Stimulated activated CD8-positive, alpha-beta memory T cell treated with anti-CD3 and anti-CD28 coated beads, Interleukin-2, amount 100 ng/mL, for 48 hours (primary cell): ENCODE data around the gene DUSP18.
"Not testable (repeated sequence)": the region's sequence is repeated elsewhere in the genome, so short reads cannot be mapped to it uniquely, and the experiment has no call there.

Source experiments
- DNase-seq, 2 donors: peaks; one replicate each; pipeline ENCODE4 v3.0.0-alpha.2; 2020; ENCODE audit warnings: low read depth in 2 of 2

Gene DUSP18

GRCh38 chr22:30640361-30640760 is 27.3 kb downstream of the DUSP18 start:
- no peak for DNase-seq

DNA sequence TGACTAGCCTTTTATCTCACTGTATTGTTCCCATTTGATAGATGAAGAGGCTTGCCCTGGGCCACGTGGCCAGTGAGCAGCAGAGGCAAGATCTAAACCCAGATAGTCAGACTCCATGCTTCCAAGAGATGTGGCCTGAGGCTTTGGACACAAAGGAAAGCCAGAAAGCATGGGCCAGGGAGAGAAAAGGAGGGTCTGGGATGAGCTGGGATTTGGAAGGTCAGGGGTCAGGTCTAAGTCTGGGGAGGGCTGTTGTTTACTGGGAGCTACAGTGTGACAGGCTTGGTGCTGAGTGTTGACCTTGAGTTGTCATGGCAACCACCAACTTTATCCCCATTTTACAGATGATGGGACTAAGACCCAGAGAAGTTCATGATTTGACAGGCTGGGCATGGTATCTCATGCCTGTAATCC is 30.0 kb downstream of the DUSP18 start:
- no peak for DNase-seq

- no peak for DNase-seq
Observed at GRCh38 chr22:30636226-30637077, 31.2 kb downstream of the DUSP18 start.

DNA sequence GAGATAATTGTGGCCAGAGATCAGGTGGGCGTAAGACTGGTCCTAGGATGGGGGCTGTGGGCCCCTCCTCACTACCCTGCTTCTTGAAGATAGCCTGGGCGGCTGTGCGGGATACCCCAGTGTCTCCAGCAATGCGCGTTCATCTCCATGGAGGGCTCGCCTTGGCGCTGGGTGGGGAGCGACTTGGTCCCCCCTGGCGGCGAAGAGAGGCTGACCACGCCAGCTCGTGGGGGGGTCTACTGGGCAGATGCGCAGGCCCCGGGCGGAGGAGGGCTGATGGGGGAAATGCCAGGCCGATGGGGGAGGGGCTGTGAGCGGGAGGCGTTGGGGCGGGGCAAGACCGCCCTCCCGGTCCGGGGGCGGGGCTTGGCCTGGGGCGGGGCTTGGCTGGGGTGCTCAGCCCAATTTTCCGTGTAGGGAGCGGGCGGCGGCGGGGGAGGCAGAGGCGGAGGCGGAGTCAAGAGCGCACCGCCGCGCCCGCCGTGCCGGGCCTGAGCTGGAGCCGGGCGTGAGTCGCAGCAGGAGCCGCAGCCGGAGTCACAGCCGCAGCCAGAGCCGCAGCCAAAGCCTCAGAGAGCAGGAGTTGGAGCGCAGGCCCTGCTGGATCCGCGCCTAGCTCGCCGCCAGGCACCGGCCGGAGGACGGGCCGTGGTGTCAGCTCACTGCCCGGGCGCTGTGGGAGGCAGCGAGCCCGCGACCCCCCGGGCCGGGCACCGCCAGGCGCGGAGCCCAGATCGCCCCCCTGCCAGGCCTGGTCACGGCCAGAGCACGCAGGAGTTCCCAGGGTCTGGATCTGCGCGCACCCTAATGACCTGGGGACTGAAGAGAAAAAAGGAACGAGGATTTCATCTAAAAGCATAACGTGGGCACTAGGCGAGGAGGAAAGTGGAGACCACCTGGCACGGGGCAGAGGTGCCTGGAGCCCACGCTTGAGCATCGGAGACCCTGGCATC is 32.1 kb downstream of the DUSP18 start, which contains the start of gene SLC35E4:
SLC35E4 (plus strand) TSS at position 509 of the 953 bp plus-strand sequence. CDS start 670 bp downstream, outside the sequence.
- DNase-seq: peak; percentile 95 to 97

- peak; percentile 82 to 88 for DNase-seq
Observed at GRCh38 chr22:30634471-30635233, 33.0 kb downstream of the DUSP18 start.

DNA sequence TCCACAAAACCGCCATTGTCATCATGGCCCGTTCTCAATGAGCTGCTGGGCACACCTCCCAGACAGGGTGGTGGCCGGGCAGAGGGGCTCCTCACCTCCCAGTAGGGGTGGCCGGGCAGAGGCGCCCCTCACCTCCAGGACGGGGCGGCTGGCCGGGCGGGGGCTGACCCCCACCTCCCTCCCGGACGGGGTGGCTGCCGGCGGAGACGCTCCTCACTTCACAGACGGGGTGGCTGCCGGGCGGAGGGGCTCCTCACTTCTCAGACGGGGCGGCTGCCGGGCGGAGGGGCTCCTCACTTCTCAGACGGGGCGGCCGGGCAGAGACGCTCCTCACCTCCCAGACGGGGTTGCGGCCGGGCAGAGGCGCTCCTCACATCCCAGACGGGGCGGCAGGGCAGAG is 36.2 kb downstream of the DUSP18 start:
- DNase-seq: not testable (repeated sequence)

- DNase-seq: no peak
Observed at GRCh38 chr22:30628491-30628890, 39.2 kb downstream of the DUSP18 start.

DNA sequence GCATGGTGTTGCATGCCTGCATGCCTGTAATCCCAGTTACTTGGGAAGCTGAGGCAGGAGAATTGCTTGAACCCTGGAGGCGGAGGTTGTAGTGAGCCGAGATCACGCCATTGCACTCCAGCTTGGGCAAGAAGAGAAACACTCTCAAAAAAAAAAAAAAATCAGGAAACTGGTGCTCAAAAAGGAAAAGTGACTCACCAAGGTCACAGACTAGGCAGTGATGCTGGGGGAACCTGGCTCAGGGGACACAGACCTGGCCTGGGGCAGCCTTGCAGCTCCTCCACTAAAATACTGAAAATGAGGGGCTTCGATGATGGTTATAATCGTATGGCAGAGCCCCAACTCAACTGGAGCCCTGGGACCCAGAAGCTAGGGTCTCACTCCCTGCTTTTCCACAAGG is 40.2 kb downstream of the DUSP18 start:
- no peak for DNase-seq

GRCh38 chr22:30626413-30626812 is 41.3 kb downstream of the DUSP18 start:
- no peak for DNase-seq

DNA sequence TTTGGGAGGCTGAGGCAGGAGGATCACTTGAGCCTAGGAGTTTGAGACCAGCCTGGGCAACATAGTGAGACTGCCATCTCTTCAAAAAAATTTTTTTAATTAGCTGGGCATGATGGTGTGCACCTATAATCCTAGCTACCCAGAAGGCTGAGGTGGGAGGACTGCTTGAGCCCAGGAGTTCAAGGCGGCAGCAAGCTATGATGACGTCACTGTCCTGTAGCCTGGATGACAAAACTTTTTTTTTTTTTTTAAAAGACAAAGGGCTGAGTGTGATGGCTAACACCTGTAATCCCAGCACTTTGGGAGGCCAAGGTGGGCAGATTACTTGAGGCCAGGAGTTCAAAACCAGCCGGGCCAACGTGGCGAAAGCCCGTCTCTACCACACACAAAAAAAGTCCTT is 47.8 kb downstream of the DUSP18 start:
- DNase-seq: not testable (repeated sequence)

DNA sequence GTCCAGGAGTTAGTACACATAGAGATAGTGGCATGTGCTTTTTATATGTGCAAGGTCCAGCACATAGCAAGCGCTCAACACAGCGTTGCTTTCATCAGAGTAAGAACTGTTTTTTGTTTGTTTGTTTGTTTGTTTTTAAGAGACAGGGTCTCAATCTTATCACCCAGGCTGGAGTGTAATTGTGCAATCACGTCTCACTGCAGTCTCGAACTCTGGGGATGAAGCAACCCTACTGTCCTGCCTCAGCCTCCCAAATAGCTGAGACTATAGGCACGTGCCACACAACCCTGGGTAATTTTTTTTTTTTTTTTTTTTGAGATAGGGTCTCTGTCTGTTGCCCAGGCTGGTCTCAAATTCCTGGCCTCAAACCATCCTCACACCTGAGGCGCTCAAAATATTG is 49.9 kb downstream of the DUSP18 start:
- DNase-seq: no peak

DNA sequence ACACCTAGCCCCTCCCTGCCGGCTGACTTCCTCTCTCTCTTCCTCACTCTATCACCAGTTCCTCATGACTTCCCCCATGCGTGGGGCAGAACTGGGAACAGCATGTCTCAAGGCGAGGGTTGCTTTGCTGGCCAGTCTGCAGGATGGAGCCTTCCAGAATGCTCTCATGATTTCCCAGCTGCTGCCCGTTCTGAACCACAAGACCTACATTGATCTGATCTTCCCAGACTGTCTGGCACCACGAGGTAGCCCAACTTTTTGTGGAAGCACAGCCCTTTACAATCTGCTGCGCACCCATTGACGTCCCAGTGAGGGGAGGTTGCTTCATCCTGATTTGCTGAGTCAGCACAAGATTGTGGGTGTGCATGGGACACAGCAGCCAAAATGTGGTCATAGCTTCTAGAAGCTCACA is 52.1 kb downstream of the DUSP18 start:
- no peak for DNase-seq

DNA sequence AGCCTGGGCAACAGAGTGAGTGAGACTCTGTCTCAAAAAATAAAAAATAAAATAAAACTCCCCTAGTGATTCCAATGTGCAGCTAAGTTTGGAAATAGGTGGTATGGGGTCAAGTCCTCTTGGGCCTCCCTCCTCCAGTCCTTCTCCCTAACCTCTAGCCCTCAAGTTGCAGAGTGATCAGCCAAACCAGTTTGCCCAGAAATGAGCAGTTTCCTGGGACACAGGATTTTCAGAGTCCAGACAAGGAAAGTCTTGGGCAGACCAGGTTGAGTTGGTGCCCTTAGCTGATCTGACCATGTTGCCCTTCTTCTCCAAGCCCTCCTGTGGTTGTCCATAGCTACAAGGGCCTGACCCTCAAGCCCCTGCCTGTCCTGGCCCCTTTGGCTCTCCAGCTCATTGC is 52.8 kb downstream of the DUSP18 start:
- no peak for DNase-seq

- DNase-seq: no peak
Observed at GRCh38 chr22:30614268-30614667, 53.4 kb downstream of the DUSP18 start.

DNA sequence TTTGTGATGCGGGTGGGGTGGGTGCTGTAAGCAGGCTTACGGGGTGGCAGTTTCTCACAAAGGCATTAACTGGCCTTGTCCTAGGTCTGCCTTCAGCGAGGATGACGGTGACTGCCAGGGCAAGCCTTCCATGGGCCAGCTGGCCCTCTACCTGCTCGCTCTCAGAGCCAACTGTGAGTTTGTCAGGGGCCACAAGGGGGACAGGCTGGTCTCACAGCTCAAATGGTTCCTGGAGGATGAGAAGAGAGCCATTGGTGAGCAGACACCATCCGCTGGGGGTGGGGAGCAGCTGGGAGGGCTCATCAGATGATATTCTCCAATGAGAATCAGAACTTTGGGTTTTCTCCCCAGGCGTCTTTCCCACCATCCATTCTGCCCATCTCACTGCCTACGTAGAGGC is 54.9 kb downstream of the DUSP18 start:
- no peak for DNase-seq
